GM12801 (cell line): ENCODE results near the gene TMEM132C.

ENCODE experiments used
- CTCF ChIP-seq: IDR thresholded peaks from one replicate; pipeline ENCODE4 v1.5.1; 2011; ENCODE audit warnings: control low read depth; ENCODE audit not compliant: insufficient read length; ENCODE audit errors: extremely low read depth

The TMEM132C gene

GRCh38 chr12:128442096-128442495 lies 175.1 kb downstream of the TMEM132C start:
- no peak for TF ChIP-seq CTCF

GRCh38 chr12:128444598-128444997 lies 177.6 kb downstream of the TMEM132C start:
- TF ChIP-seq CTCF, result no peak

- TF ChIP-seq CTCF, result no peak
Observed at GRCh38 chr12:128445415-128446127, 178.6 kb downstream of the TMEM132C start.

GRCh38 chr12:128449146-128449894 lies 182.3 kb downstream of the TMEM132C start:
- TF ChIP-seq CTCF, result no peak

- TF ChIP-seq CTCF, result no peak
Observed at GRCh38 chr12:128450810-128451209, 183.8 kb downstream of the TMEM132C start.

GRCh38 chr12:128455851-128456250 lies 188.9 kb downstream of the TMEM132C start:
- TF ChIP-seq CTCF, result no peak

GRCh38 chr12:128456922-128457321 lies 190.0 kb downstream of the TMEM132C start:
- TF ChIP-seq CTCF, result no peak
